Spleen (tissue), 11 donors: ENCODE data around the gene ATF5. TPM values are rescaled to one million over a fixed set of nuclear protein-coding genes. Genes with fewer than 3 reads are reported as not detected.
A peak's percentile ranks its signal among the peaks of the same experiment; 100 is the strongest.
"Not testable (repeated sequence)": the region's sequence is repeated elsewhere in the genome, so short reads cannot be mapped to it uniquely, and the experiment has no call there.

ENCODE experiments used
- DNase-seq: peaks from one replicate; pipeline ENCODE4 v3.0.0-alpha.2; 2020
- H3K27ac ChIP-seq, 8 donors: fragments of 200-600 bp; sonication (generic) in 7 of 8; 1 replicate in 4 of 8; 2 replicates in 4 of 8; pipeline versions ENCODE4 v1.5.0 to v1.8.0; 2016 to 2021; ENCODE audit warnings: inconsistent platforms in 4 of 8, mild to moderate bottlenecking in 4 of 8, moderate library complexity in 1 of 8
- H3K27me3 ChIP-seq, 7 donors: fragments of 200-600 bp; sonication (generic) in 6 of 7; replicated peaks in 1 of 7; 1 replicate in 4 of 7; 2 replicates in 3 of 7; pipeline versions ENCODE4 v1.5.0 to v1.8.0; 2016 to 2021; ENCODE audit warnings: inconsistent platforms in 3 of 7, mild to moderate bottlenecking in 1 of 7
- H3K36me3 ChIP-seq, 6 donors: fragments of 200-600 bp; sonication (generic) in 5 of 6; 1 replicate in 4 of 6; 2 replicates in 2 of 6; pipeline versions ENCODE4 v1.5.0 to v1.8.0; 2016 to 2021; ENCODE audit warnings: inconsistent platforms in 2 of 6
- H3K4me1 ChIP-seq, 6 donors: fragments of 200-600 bp; sonication (generic) in 5 of 6; 1 replicate in 3 of 6; 2 replicates in 3 of 6; pipeline versions ENCODE4 v1.5.0 to v1.8.0; 2016 to 2021; ENCODE audit warnings: inconsistent platforms in 3 of 6
- H3K4me3 ChIP-seq, 8 donors: fragments of 200-600 bp; sonication (generic) in 7 of 8; 1 replicate in 4 of 8; 2 replicates in 4 of 8; pipeline versions ENCODE4 v1.5.0 to v1.8.0; 2016 to 2021; ENCODE audit warnings: inconsistent platforms in 4 of 8, mild to moderate bottlenecking in 4 of 8, moderate library complexity in 2 of 8
- H3K9me3 ChIP-seq, 8 donors: fragments of 200-600 bp; sonication (generic) in 7 of 8; 1 replicate in 4 of 8; 2 replicates in 4 of 8; pipeline versions ENCODE4 v1.5.0 to v1.8.0; 2016 to 2021; ENCODE audit warnings: inconsistent platforms in 4 of 8
- POLR2A ChIP-seq, 3 donors: fragments of 450-650 bp; IDR thresholded peaks; one replicate each; pipeline ENCODE4 v1.5.1; 2017; ENCODE audit warnings: antibody characterized with exemption in 3 of 3, mild to moderate bottlenecking in 1 of 3
- POLR2AphosphoS5 ChIP-seq, 3 donors: sonication (generic); formaldehyde crosslinking; IDR thresholded peaks; one replicate each; pipeline ENCODE4 v1.5.1; 2017; ENCODE audit warnings: antibody characterized with exemption in 3 of 3
- whole genome bisulfite sequencing, 5 donors: extraction: QIAGEN DNeasy Blood & Tissue Kit in 3 of 5; methylation state at CpG; one replicate each; pipeline versions ENCODE4 v1.1.5 to v1.1.7; 2013 to 2018; 5-methylcytosine and 5-hydroxymethylcytosine counted together
- intact Hi-C: fragments of 100-400 bp; cut with DNase I; formaldehyde crosslinking; loops from one replicate; pipeline ENCODE4 v1.15.0; 2023; ENCODE audit warnings: low total_unique reads
- polyA plus RNA-seq, 3 donors: library from polyadenylated mRNA; stranded (reverse); fragments of 200-250 nt; gene quantifications; one replicate each; pipeline ENCODE4 v1.2.1, GENCODE V29; 2013
- total RNA-seq, 7 donors: library from RNA; depleted of rRNA in 3 of 7; stranded (reverse); fragments of >200 nt in 3 of 7; fragmentation: NEBNext Ultra II Directional in 4 of 7; extraction: Animal tissue kit (Norgen Biotek cat#: 25700) in 4 of 7; gene quantifications; one replicate each; pipeline versions ENCODE4 v1.1.0 to v1.2.1, GENCODE V29; 2016 to 2021
- TF ChIP-seq, protein P1 (sequence below), 11 experiments: fragments of 200-600 bp in 7 of 11; fragments of 450-650 bp in 4 of 11; sonication (generic) in 4 of 11; IDR thresholded peaks in 8 of 11; conservative IDR thresholded peaks in 3 of 11; 1 replicate in 7 of 11; 2 replicates in 4 of 11; pipeline versions ENCODE4 v1.4.0 to v1.8.0; 2016 to 2021; ENCODE audit warnings: antibody characterized with exemption in 11 of 11, inconsistent platforms in 4 of 11, mild to moderate bottlenecking in 1 of 11
- donor health status: healthy with polysubstance abuse.
- donor health status: DM: no; HTN: no; CAD: no; lungs with moderate emphysema.
- donor health status: DM: no; HTN: no; CAD: no.
- donor health status: Bipolar disorder and iron deficiency.
- donor health status: healthy.
- donor health status: DM: no; HTN: no; CAD: no.
- donor health status: DM: yes; HTN: yes; CAD: no.

ATF5 gene
- total and polyA plus RNA-seq, 10 donors = 10.2 to 45.8 (median 19.8) TPM

GRCh38 chr19:49923055-49924003 lies 5.7 kb upstream of the ATF5 start:
- DNase-seq = no peak
- peak overlapping the region in 3 of 8 donors; percentile 15 to 60 (median 23) for H3K27ac ChIP-seq
- no peaks in the 10 kb centered on the region for H3K27me3 ChIP-seq
- TF ChIP-seq, protein P1, sequence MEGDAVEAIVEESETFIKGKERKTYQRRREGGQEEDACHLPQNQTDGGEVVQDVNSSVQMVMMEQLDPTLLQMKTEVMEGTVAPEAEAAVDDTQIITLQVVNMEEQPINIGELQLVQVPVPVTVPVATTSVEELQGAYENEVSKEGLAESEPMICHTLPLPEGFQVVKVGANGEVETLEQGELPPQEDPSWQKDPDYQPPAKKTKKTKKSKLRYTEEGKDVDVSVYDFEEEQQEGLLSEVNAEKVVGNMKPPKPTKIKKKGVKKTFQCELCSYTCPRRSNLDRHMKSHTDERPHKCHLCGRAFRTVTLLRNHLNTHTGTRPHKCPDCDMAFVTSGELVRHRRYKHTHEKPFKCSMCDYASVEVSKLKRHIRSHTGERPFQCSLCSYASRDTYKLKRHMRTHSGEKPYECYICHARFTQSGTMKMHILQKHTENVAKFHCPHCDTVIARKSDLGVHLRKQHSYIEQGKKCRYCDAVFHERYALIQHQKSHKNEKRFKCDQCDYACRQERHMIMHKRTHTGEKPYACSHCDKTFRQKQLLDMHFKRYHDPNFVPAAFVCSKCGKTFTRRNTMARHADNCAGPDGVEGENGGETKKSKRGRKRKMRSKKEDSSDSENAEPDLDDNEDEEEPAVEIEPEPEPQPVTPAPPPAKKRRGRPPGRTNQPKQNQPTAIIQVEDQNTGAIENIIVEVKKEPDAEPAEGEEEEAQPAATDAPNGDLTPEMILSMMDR (IDR thresholded peaks at IDR 0.05 in 8 of 11, conservative IDR thresholded peaks at IDR 0.05 in 3 of 11) = no peak
- TF ChIP-seq POLR2AphosphoS5 (IDR thresholded peaks at IDR 0.05) (peak in 2 of 3 donors; percentile 18 to 51), POLR2A (IDR thresholded peaks at IDR 0.05) (no peak)
- H3K4me3 ChIP-seq = no peak overlapping the region
- H3K4me1 ChIP-seq = peaks cover 13 to 89% (median 50%) of the 10 kb centered on the region in 6 donors
- peaks cover 0 to 97% (median 43%) of the 10 kb centered on the region in 6 donors for H3K36me3 ChIP-seq
- 82 to 92% (median 84%) methylated on average over 31 of the region's 31 CpGs for WGBS, 5 donors
- intact Hi-C loops = no loop called here
- H3K9me3 ChIP-seq = no peaks in the 10 kb centered on the region

GRCh38 chr19:49924004-49924880 lies 4.8 kb upstream of the ATF5 start:
- Histone ChIP-seq H3K9me3 (no peaks in the 10 kb centered on the region), H3K27ac (peak overlapping the region in 3 of 8 donors; percentile 15 to 60 (median 23)), H3K4me3 (no peak overlapping the region), H3K27me3 (no peaks in the 10 kb centered on the region), H3K4me1 (peaks cover 16 to 89% (median 55%) of the 10 kb centered on the region in 6 donors), H3K36me3 (peaks cover 0 to 87% (median 41%) of the 10 kb centered on the region in 6 donors)
- intact Hi-C loops = no loop called here
- TF ChIP-seq POLR2A (IDR thresholded peaks at IDR 0.05) (no peak), POLR2AphosphoS5 (IDR thresholded peaks at IDR 0.05) (no peak)
- TF ChIP-seq, protein P1 (IDR thresholded peaks at IDR 0.05 in 8 of 11, conservative IDR thresholded peaks at IDR 0.05 in 3 of 11) = no peak
- WGBS, 5 donors = 80 to 86% (median 83%) methylated on average over 22 to 25 of the region's 25 CpGs
- DNase-seq = no peak

GRCh38 chr19:49924881-49925210 lies 4.2 kb upstream of the ATF5 start:
- H3K9me3 ChIP-seq, intact Hi-C loops, H3K4me3 ChIP-seq, DNase-seq, H3K27me3 ChIP-seq: not testable (repeated sequence)
- 86 to 98% (median 95%) methylated on average over 13 of the region's 13 CpGs for WGBS, 5 donors
- peak overlapping the region in 2 of 8 donors; percentile 15 to 60 for H3K27ac ChIP-seq
- H3K36me3 ChIP-seq = peaks cover 0 to 81% (median 40%) of the 10 kb centered on the region in 6 donors
- H3K4me1 ChIP-seq = peaks cover 16 to 85% (median 58%) of the 10 kb centered on the region in 6 donors

DNA sequence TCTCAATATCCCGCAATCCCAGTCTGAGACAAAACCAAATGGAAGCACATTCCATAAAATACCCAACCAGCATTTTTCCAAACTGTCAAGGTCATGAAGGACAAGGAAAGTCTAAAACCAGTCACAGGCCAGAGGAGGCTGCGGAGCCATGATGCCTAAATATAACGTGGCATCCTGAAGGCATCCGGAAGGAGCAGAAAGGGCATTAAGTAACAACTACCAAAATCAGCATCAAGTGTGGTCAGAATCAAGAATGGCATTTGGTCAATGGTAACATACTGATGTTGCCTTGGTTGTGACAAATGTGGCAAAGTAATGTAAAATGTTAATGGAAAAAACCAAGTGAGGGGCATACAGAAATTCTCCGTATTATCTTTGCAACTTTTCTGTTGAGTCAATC lies 3.5 kb upstream of the ATF5 start:
- H3K4me1 ChIP-seq = peaks cover 16 to 89% (median 65%) of the 10 kb centered on the region in 6 donors
- peaks cover 0 to 75% (median 39%) of the 10 kb centered on the region in 6 donors for H3K36me3 ChIP-seq
- no peak for DNase-seq
- no peak overlapping the region for H3K4me3 ChIP-seq
- intact Hi-C loops = no loop called here
- TF ChIP-seq POLR2AphosphoS5 (IDR thresholded peaks at IDR 0.05) (no peak), POLR2A (IDR thresholded peaks at IDR 0.05) (no peak)
- TF ChIP-seq, protein P1 (IDR thresholded peaks at IDR 0.05 in 8 of 11, conservative IDR thresholded peaks at IDR 0.05 in 3 of 11) = no peak
- no peak overlapping the region for H3K27ac ChIP-seq
- WGBS, 5 donors = 92 to 97% (median 94%) methylated on average over 5 of the region's 5 CpGs
- H3K27me3 ChIP-seq = no peaks in the 10 kb centered on the region
- H3K9me3 ChIP-seq = no peaks in the 10 kb centered on the region
